ENCODE results near the gene CST7. TPM values are rescaled to one million over a fixed set of nuclear protein-coding genes. Genes with fewer than 3 reads are reported as not detected.

CST7 gene
- total RNA-seq, 1 experiment from 2014 or later: not detected

DNA sequence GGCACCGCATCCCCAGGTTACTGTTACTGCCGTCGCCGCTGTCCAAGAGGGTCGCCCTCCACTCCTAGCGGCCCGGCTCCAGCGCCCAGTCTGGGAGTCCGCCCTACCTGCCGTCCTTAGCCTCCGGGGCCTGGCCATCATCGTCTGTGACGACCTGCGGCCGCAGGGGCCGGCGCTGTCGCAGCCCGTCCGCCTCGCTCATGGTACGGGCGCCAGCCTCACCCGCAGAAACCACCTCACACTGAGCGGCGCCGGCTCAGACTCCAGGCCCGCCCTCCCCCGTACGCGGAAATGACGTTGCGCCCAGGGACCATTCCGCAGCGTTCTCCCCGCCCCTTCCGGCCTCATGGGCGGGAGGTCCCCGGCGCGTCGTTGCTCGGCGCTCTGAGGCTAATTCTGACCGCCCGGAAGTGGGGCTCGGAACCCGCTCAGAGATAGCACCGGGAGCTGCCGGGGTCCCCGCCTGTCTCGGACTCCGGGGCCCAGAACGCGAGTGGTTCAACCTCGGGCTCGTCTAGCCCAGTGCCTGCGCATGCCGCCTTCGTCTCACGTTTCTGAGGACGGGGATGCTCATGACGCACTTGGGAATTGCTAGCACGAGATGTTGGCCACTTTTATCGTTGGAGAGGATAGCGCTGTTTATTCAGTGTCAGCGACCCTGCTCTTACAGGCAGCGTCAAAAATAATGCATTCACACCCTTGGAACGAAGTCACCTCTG, 43.6 kb downstream of the CST7 start, which contains the start of gene APMAP:
APMAP (minus strand) TSS at position 265 of the 719 bp plus-strand sequence; CDS start at position 202, 63 bp downstream.
- BruUV-seq (replicated peaks): no TSS peak
- ChIA-PET POLR2A (interaction anchor here (0.7 kb wide), 1 partner anchor 258 kb away, joined by 3 read pairs; no protein-coding TSS in a partner anchor), CTCF (no interaction called here)
- Histone ChIP-seq H3K4me1 (ENCODE audit: control insufficient read depth, insufficient read depth, low read length) (peaks cover 47% of the 10 kb centered on the region), H3K36me3 (ENCODE audit: control insufficient read depth, insufficient read depth, low read length) (no peaks in the 10 kb centered on the region; the same call in 1 of the 2 replicates), H3K9me3 (ENCODE audit: control insufficient read depth, insufficient read depth, low read depth, low read length) (no peaks in the 10 kb centered on the region), H3K4me3 (ENCODE audit: low read depth in 2 of 2, low read length in 2 of 2) (peak within 1 kb of the TSS; percentile 82 to 87), H3K27ac (ENCODE audit: low read length) (peak within 1 kb of the TSS; percentile 99), H3K27me3 (ENCODE audit: control insufficient read depth, insufficient read depth, low read length) (no peaks in the 10 kb centered on the region)
- peak; percentile 96 for ATAC-seq
- in situ Hi-C loops (cut with HindIII; ENCODE audit: low pct_unique_long_range_greater_than_20kb, low sequenced_read_pairs) (no loop called here), intact Hi-C loops (cut with micrococcal nuclease; ENCODE audit: unreplicated experiment) (loop anchor here (5.0 to 10.0 kb wide), 3 partner anchors 205 to 405 kb away; partner anchors contain the start of gene ENTPD6)
- no peak for DNase-seq (ENCODE audit: low read depth, low spot score)
- TF ChIP-seq, protein P1, sequence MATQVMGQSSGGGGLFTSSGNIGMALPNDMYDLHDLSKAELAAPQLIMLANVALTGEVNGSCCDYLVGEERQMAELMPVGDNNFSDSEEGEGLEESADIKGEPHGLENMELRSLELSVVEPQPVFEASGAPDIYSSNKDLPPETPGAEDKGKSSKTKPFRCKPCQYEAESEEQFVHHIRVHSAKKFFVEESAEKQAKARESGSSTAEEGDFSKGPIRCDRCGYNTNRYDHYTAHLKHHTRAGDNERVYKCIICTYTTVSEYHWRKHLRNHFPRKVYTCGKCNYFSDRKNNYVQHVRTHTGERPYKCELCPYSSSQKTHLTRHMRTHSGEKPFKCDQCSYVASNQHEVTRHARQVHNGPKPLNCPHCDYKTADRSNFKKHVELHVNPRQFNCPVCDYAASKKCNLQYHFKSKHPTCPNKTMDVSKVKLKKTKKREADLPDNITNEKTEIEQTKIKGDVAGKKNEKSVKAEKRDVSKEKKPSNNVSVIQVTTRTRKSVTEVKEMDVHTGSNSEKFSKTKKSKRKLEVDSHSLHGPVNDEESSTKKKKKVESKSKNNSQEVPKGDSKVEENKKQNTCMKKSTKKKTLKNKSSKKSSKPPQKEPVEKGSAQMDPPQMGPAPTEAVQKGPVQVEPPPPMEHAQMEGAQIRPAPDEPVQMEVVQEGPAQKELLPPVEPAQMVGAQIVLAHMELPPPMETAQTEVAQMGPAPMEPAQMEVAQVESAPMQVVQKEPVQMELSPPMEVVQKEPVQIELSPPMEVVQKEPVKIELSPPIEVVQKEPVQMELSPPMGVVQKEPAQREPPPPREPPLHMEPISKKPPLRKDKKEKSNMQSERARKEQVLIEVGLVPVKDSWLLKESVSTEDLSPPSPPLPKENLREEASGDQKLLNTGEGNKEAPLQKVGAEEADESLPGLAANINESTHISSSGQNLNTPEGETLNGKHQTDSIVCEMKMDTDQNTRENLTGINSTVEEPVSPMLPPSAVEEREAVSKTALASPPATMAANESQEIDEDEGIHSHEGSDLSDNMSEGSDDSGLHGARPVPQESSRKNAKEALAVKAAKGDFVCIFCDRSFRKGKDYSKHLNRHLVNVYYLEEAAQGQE (IDR thresholded peaks at IDR 0.05; ENCODE audit: insufficient read depth in 1 of 2, low read depth in 2 of 2, low read length in 1 of 2): peak; percentile 29 to 65; a peak in 3 of 4 replicates
- peak; percentile 93 for TF ChIP-seq POLR2AphosphoS5 (IDR thresholded peaks at IDR 0.05; ENCODE audit: low read depth, low read length)
- 0 out of 2 replicates have a peak, but pooled peaks have one; percentile 75 for TF ChIP-seq SIN3A (IDR thresholded peaks at IDR 0.05; ENCODE audit: borderline replicate concordance, insufficient read depth, low read depth, low read length)
- no peak for TF ChIP-seq TCF7L2 (IDR thresholded peaks at IDR 0.05; ENCODE audit: low read depth, low read length)

DNA sequence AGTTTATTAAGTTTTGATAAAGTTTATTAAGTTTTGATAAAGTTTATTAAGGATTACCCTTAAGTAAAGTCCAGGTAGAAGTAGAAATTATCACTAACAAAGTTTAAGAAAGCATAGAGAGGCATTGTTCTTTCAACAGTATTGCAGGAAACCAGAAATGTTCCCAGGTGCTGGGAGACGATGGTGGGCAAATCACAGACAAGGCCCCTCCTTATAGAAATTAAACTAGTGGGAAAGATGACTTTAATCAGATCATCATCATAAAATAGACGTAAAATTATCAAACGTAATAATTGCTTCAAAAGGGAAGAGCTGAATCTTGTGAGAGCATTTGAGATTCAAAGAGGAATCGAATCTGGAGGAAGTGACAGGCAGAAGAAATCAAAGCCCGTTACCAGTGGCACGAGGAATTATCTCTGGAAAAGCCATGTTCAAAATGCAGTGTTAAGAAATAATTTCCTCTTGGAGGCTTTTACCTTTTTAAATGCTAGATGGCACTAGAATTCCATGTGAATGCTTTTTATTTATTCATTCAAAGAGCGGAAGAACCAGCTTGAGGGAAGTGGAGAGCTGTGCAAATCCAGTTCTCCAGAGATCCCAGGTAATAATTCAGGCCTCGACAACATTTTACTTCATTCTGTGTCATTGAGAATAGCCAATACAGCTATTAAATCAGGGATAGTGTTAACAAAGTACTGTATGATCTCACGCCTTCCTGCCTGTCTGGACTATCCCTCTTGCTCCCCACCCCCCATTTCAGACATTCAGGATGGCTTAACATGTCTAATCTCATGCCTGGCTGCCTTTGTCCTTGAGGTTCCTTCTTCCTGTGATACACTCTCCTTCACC, 44.5 kb downstream of the CST7 start:
- Histone ChIP-seq H3K27ac (ENCODE audit: low read length) (peak overlapping the region; percentile 99), H3K36me3 (ENCODE audit: control insufficient read depth, insufficient read depth, low read length) (no peaks in the 10 kb centered on the region; the same call in 1 of the 2 replicates), H3K4me1 (ENCODE audit: control insufficient read depth, insufficient read depth, low read length) (peaks cover 47% of the 10 kb centered on the region), H3K4me3 (ENCODE audit: low read depth in 2 of 2, low read length in 2 of 2) (peak overlapping the region; percentile 82 to 87), H3K9me3 (ENCODE audit: control insufficient read depth, insufficient read depth, low read depth, low read length) (no peaks in the 10 kb centered on the region), H3K27me3 (ENCODE audit: control insufficient read depth, insufficient read depth, low read length) (no peaks in the 10 kb centered on the region)
- no TSS peak for BruUV-seq (replicated peaks)
- in situ Hi-C loops (cut with HindIII; ENCODE audit: low pct_unique_long_range_greater_than_20kb, low sequenced_read_pairs): no loop called here
- DNase-seq (ENCODE audit: low read depth, low spot score): no peak
- intact Hi-C loops (cut with micrococcal nuclease; ENCODE audit: unreplicated experiment): loop anchor here (5.0 to 10.0 kb wide), 3 partner anchors 204 to 404 kb away; partner anchors contain the start of gene ENTPD6
- ChIA-PET POLR2A (no interaction called here), CTCF (interaction anchor here (0.7 to 1.4 kb wide), 4 partner anchors 70 to 253 kb away, joined by 3 to 5 read pairs (median 4); no protein-coding TSS in a partner anchor)
- TF ChIP-seq, protein P2, sequence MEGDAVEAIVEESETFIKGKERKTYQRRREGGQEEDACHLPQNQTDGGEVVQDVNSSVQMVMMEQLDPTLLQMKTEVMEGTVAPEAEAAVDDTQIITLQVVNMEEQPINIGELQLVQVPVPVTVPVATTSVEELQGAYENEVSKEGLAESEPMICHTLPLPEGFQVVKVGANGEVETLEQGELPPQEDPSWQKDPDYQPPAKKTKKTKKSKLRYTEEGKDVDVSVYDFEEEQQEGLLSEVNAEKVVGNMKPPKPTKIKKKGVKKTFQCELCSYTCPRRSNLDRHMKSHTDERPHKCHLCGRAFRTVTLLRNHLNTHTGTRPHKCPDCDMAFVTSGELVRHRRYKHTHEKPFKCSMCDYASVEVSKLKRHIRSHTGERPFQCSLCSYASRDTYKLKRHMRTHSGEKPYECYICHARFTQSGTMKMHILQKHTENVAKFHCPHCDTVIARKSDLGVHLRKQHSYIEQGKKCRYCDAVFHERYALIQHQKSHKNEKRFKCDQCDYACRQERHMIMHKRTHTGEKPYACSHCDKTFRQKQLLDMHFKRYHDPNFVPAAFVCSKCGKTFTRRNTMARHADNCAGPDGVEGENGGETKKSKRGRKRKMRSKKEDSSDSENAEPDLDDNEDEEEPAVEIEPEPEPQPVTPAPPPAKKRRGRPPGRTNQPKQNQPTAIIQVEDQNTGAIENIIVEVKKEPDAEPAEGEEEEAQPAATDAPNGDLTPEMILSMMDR (IDR thresholded peaks at IDR 0.05): peak; percentile 62
- TF ChIP-seq, protein P1 (IDR thresholded peaks at IDR 0.05; ENCODE audit: insufficient read depth in 1 of 2, low read depth in 2 of 2, low read length in 1 of 2): no peak
- ATAC-seq: no peak
